ENCODE results near the gene OR6C6.
"Not testable (repeated sequence)": the region's sequence is repeated elsewhere in the genome, so short reads cannot be mapped to it uniquely, and the experiment has no call there.

Gene OR6C6

DNA sequence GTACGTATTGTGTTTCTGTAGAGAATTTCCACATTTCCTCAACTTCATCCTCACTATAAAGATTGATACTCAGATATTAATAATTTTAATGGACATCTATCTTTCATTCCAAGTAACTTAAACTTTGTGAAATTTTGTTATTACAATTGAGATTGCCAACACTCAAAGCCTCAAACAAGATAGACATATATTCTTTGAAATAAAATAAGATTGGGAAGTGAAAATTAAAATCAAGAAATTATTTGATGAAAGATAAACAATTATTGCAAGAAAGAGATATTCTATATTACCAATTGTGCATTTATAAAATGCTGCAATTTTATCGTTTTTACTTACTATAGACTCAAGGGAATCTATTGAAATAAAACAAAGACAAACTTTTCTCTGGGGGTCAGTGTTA, at the start of gene OR6C6:
Gene OR6C6, minus strand, starts transcription at position 101 of the 400 bp plus-strand sequence. CDS start 1,337 bp downstream, outside the sequence.
- no peak for DNase-seq (ENCODE audit: low spot score)

DNA sequence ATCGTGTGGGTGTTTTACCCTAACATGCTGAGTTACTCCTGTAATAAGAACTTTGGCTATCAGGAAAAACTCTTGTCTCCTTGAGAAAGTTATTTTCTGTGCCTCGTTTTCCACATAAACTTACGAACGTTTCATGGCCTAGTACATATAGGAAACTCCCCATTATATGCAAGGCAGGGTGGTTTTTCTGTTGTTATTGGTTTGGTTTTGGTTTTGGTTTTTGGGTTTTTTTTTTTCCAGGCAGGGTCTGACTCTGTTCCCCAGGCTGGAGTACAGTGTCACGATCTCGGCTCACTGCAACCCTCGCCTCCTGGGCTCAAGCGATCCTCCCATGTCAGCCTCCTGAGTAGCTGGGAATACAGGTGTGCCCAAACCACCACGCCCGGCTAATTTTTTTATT, 39.6 kb upstream of the OR6C6 start:
- no peak for DNase-seq (ENCODE audit: low spot score)

DNA sequence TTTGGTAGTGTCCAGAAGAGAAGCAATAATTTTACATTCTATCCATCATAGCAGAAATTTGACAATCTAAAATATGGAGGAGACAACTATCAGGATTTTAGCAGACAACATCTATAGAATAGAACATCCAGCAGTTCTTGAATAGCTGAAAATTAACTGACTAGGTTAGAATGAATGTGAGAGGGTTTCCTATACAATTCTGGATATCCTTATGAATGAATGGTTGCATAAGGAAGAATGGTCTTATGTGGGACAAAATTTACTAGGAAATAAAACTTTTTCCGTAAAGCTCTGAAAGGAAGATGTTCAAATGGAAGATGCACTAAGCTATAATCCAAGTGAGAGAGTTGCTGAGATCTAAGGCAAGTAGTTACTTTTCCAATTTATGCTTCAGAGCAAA, 34.1 kb upstream of the OR6C6 start, which contains the start of gene OR6C3:
Gene OR6C3, plus strand, starts transcription at position 301 of the 400 bp plus-strand sequence. CDS start 955 bp downstream, outside the sequence.
- DNase-seq (ENCODE audit: low spot score): no peak

DNA sequence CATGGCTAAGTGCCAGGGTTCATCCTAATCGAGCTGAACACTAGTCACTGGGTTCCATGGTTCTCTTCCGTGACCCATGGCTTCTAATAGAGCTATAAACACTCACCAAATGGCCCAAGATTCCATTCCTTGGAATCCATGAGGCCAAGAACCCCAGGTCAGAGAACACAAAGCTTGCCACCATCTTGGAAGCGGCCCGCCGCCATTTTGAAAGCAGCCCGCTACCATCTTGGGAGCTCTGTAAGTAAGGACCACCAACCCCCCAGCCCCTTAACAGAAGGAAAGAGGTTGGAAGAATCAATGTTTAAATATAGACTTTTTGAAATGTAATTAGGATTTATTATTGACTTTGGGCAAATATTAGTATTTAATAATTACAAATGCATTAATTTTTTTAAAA, 29.4 kb upstream of the OR6C6 start:
- DNase-seq (ENCODE audit: low spot score): not testable (repeated sequence)

DNA sequence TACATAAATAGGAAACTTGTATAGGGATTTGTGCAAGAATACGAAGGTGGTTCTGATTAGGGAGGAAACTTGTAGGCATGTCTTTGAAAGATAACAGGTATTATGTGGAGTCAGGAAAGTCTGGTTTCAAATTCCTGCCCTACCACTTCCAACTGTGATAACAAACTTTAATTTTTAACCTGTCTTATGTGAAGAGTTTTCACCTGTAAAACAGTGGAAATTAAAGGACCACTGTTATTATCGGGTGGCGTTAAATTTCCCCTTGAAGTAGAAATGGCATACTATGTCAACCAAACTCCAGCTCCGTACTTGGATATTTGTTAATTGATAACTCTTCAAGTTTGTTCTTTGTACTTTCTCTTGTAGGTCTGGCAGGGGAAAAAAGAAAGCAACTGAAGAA, 23.8 kb upstream of the OR6C6 start:
- DNase-seq (ENCODE audit: low spot score): no peak

DNA sequence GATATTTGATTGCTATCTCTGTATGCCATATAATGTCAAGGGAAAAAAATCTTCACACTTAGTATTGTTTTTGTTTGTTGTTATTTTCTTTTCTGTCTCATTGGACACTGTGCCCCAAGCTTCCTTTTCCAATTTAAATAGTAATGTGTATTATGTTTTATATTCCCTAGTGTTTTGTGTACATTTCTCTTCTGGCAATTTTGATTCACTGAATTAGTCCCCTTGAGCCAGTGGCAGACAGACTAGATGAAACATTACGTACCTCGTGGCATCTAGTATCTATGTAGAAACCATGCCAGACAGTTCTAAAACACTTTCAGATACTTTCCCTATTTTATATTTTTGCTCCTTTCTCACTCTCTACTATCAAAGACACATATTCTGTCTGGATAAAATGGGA, 17.7 kb upstream of the OR6C6 start, which contains the start of gene OR6C1:
Gene OR6C1, plus strand, starts transcription at position 301 of the 400 bp plus-strand sequence. CDS start 6,257 bp downstream, outside the sequence.
- no peak for DNase-seq (ENCODE audit: low spot score)

DNA sequence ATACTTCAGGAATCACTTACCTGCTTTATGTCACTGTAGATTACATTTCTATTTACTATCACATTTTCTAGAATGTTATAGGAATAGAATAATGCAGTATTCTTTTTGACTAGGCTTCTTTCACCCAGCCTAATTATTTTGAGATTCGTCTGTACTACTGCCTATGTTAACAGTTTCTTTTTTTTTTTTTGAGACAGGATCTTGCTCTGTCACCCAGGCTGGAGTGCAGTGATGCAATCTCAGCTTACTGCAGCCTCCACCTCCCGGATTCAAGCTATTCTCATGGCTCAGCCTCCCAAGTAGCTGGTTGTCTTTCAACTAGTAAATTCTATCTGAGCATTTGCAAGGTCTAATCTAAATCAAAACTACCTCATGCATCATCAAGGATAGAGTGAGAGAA, 6.4 kb downstream of the OR6C6 start:
- DNase-seq (ENCODE audit: low spot score): no peak

DNA sequence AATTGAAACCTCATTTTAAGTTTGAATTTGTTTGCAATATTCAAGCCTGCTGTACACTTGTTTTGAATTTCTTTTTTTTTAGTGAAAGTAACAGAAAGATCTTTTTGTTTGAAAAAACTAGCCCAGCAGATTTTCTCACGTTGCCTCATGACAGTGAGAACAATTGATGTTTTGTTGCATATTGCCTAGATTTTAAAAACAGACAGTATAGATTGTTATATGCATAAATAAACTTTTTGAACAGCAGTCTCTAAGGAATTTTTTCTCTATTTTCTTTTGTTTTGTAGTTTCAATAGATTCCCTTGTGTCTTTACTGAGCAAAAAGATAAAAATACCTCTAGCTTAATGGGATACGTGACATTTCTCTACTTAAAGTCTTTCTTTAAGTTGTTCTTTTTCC, 15.4 kb downstream of the OR6C6 start:
- no peak for DNase-seq (ENCODE audit: low spot score)

DNA sequence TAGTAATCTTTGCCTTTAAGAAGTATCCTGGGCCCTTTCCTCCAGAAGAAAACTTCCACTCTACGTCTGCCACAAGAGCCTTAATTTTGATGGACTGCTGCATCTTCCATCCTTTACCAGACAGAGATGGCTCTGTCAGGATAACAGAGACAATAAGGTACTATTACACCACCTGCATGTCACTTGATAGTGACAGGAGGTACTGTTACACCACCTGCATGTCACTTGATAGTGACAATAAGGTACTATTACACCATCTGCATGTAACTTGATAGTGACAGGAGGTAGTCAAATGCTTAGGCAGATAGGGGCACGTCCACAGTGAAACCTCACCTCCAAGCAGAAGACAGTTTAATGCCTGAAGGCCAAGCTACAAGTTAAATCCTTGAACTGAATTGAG, 38.1 kb downstream of the OR6C6 start:
- DNase-seq (ENCODE audit: low spot score): no peak

DNA sequence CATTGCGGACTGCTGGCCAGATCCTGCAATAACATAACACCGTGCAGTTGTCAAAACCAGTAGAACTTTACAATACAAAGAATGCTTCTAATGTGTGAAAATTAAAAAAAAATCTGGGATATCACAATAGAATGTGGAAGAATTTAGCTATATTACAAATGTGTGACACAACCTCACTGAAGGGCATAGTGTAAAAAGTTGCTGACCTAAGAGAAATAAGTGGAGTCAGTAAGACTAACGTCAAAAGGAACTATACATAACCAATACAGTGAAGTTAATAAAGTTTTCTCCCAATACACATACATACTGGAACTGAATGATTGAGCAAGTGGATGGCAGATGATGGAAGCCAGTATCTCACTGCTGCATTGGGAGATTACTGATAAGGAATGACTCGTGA, 39.5 kb downstream of the OR6C6 start:
- DNase-seq (ENCODE audit: low spot score): no peak

DNA sequence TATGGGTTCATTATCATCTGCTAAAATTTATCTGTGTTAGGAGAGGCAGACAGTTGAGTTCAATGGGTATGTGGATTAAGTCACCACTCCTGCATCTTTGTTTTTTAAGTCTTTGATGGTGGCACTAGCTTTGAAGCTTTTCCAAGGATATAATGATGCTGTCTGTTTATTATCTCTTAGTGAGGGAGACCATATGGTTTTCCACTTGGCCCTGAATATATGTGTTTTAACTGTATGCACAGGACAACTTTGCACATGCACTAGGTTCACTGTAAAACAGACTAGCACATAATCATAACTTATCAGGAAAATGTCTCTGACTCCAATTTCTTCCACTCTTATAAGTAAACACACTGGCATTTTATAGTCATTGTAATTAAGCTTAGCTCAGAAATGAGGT, 43.1 kb downstream of the OR6C6 start:
- no peak for DNase-seq (ENCODE audit: low spot score)

DNA sequence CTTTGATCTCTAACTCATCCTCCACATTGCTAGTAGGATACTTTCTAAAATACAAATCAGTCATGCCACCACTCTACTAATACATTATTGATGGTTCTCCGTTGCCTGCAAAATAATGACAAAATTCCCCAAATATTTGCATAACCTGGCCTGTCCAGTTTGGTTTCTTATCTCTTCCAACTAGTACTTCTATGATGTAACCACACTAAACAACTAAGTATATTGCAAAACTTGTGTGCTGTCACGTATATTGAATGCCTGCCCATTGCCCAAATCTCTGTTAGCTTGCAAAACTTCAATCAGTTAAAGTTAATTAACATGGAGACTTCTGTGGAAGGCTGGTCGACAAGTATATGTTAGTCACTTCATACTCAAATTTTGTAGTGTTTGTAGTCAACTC, 45.4 kb downstream of the OR6C6 start:
- DNase-seq (ENCODE audit: low spot score): peak; percentile 18

DNA sequence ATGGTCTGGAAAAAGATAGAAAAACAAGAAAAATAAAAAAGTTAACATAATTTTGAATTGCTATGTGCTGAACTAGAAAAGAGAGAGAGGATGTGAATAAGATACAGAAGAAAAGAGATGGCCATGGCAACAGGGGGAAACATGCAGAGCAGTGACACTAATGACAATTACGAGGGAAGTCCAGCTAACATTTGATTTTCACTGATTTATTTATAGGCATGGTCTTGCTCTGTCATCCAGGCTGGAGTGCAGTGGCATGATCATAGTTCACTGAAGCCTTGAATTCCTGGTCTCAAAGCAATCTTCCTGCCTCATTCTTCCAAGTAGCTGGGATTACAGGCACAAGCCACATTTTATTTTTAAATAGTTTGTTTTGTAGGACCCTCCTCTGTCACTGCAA, 50.2 kb downstream of the OR6C6 start:
- DNase-seq (ENCODE audit: low spot score): no peak

DNA sequence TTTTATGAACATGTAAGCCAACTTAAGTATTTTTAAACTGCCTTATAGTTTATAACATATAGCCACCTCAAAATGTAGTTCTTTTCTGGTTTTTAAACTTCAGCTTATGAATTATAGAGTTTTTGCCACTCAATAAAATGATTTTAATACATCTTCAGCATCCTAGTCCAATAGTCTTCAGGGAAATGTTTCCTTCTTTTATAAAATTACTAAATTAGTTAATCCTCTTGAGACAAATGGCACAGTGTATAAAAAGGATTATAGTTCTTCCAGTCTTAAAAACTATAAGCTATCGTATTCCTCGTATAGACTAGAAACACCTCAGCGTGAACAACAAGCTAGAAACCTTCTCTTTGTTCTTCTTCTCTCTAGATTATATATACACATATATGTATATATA, 52.1 kb downstream of the OR6C6 start, which contains the start of gene OR6C74:
Gene OR6C74, plus strand, starts transcription at position 301 of the 400 bp plus-strand sequence. CDS start 2,679 bp downstream, outside the sequence.
- no peak for DNase-seq (ENCODE audit: low spot score)

All from HuH-7 (cell line).